Amniotic epithelial cell (primary cell): ENCODE data around the gene FN3KRP.

Experiments
- DNase-seq: peaks from one replicate; pipeline ENCODE4 v3.0.0-alpha.2; 2010; ENCODE audit warnings: low read depth

The FN3KRP gene

GRCh38 chr17:82716203-82717010 is at the start of gene FN3KRP:
Gene FN3KRP (plus strand): TSS chr17:82716706. CDS start chr17:82716756, 50 bp downstream.
- DNase-seq: peak; percentile 90

DNA sequence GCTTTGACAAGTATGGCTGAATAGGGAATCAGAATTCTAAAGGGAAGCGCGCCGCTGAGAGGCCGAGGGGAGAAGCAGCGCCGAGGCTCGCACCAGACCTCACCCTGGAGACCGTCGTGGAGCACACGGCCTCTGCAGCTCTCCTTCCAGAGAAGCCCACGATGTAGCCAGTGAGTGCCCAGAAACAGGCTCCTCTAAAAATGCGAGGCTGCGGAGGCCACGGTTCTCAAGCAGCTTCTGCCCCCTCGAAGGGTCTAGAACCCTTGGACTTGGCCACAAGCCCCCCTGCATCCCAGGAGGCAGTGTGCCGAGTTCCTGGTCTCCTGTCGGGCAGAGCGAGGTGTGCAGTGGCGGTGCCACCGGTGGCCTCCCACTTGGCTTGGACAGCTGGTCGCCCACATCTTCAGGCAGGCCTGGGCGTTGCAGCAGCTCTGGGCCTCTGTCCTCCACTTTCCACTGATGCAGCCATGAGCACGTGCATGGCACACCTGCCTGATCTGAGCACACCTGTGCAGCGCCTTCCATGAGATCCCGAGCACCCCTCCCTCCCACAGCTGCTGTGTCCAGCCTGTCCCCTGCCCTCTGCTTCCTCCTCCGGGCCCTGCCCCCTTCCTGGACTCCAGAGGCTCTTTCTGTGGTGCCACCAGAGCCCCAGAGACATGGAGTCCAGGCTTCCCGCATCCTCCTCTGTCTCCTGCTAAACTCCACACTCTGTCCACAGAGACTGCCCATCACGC is 49.4 kb upstream of the FN3KRP start:
- DNase-seq: no peak

DNA sequence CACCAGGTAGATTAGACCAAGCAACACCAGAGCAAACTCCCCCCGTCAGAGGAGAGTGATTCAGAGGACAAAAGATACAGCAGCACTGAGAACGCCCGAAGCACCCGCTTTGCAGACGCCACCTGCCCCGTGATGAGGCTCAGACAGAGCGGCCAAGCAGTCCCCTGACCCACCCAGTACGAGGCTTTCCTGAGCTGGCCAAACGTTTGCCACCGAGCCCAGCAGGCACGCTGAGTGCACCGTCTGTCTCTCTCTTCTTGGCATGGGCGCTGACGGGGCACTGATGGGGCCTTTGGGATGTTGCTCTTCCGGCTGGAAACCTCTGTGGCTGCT is 48.9 kb upstream of the FN3KRP start:
- no peak for DNase-seq

DNA sequence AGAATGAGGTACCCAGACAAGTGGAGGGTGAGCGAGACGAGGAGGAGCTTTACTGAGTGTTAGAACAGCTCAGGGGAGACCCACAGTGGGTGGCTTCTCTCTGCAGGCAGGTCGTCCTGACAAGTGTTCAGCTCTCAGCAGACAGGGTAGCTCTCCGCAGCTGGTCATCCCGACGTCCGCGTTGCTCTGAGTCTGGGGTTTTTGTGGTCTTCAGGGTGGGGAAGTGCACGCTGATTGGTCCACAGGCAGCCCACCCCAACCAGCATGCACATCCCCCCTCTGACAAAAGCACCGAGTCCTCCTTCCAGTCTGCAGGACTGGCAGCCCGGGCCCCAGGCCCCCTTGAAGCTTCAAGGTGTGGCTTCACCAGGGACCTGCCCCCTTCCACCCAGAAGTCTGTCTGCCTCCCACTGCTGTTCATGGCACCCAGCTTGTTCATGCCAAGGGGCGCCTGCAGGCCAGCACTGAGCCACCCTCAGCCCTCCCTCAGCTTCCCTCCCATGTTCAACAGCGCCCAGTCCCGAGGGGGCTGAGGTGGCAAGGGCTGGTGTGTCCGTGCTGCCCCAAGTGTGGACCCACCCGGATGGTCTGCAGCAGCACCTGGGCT is 48.4 kb upstream of the FN3KRP start:
- no peak for DNase-seq

GRCh38 chr17:82668631-82669099 is 47.8 kb upstream of the FN3KRP start:
- DNase-seq: peak; percentile 67

DNA sequence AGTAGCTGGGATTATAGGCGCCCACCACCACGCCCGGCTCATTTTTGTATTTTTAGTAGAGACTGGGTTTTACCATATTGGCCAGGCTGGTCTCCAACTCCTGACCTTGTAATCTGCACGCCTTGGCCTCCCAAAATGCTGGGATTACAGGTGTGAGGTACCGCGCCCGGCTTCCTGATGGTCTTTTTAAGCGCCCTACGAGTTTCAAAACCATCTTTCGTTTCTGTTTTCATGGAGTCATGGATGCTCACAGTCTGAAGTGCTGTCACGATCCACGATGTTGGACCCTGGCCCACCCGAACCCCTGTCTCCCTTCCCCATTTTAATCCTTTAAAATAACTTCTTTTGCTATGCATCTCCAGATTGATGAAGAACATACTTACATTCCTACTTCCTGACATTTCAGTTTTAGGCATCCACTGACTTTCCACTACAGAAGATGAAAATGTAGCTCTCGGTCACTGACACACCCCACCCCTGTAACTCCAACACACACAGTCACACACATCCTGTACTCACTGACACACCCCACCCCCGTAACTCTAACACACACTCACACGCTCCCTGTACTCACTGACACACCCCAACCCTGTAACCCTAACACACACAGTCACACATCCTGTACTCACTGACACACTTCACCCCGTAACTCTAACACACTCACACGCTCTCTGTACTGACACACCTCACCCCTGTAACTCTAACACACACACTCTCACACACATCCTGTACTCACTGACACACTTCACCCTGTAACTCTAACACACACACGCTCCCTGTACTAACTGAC is 45.6 kb upstream of the FN3KRP start:
- no peak for DNase-seq

DNA sequence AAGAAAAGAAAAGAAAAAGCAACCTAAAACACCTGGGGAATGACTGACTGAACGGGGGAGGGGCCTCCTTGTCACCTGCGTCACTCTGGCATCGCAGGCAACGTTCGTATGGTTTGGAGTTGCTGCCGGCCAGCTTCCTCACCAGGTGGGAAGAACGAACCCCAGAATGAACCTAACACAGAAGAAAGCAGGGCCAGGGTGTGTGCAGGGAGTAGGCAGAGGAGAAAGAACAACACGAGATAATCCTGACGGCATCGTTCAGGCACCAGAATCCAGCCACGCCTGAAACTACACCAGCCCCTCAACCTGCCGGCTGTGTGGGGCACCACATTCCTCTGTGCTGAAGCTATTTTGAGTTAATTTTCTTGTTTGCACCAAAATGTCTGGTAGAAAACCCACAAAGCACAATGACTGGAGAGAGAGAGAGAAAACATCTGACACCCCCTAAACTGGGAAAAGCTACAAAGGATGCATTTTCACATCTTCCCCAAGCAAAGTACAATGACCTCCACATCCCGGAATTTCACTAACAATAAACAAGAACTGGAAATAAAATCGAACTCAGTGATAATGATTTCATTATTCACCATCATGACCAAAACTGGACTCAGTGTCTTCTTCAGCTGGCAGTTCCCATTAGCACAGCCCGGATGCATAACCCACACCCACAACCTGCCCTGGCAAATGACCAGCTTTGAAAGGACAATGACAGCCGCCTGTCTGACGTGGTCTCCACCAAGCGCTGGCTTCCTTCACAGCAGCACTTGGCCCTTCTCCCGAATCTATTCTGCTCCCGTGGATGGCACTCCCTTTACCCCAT is 41.6 kb upstream of the FN3KRP start:
- DNase-seq: no peak

DNA sequence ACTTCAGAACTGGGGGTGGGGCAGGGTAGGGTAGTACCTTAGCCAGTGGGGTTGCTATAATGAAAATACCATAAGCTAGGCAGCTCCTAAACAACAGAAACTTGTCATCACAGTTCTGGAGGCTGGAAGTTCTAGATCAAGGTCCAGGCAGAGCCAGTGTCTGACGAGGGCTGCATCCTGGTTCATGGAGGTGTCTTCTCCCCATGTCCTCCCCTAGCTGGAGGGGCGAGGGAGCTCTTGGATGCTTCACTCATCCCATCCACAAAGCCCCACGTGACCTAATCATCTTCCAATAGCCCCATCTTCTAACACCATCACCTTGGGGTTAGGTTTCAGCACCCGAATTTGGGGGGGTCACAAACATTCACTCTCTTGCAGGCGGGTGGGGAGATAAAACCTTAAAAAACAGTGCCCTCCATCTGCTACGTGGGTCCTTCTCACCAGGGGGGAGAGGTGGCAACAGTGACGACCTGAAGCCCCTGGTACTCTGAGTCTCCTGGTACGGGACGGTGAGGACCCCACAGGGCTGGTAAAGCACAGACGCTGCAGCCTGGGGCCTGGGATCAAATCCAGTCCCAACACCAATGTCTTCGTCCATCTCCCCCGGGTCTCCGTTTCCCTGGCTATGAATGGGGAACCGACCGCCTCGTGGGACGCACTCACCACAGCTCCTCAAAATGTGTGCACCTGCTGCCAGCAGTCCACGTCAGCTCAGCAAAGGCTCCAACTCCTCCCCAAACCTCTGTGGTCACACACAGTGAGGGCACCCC is 40.8 kb upstream of the FN3KRP start:
- no peak for DNase-seq

GRCh38 chr17:82677353-82677925 is 39.1 kb upstream of the FN3KRP start:
- no peak for DNase-seq

DNA sequence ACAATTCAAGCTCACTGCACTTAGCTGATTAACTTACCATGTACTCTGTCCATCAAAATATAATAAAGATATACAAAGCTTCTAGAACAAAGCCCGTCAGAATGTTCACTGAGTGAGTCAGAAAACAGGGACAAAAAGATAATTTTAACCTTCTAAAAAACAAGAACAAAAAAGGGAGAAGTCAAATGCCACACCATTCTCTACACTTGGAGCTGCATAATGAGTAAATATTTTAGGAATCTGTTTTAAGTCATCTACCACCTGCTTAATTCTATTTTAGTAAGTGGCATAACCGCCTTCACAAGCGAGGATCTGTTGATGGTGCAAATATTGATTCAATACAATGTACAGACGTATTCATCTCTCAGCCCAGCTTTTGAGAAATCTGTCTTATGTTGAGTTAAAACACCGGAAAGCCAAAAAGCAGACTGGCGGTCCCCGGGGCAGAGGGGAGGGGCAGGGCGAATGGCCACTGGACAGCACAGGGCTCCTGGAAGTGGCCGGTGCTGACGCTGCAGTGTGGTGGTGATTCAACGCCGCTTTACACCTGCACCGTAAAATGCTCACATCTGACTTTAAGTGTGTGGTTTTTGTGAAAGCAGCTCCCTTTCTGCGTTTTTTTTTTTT is 38.1 kb upstream of the FN3KRP start:
- no peak for DNase-seq

DNA sequence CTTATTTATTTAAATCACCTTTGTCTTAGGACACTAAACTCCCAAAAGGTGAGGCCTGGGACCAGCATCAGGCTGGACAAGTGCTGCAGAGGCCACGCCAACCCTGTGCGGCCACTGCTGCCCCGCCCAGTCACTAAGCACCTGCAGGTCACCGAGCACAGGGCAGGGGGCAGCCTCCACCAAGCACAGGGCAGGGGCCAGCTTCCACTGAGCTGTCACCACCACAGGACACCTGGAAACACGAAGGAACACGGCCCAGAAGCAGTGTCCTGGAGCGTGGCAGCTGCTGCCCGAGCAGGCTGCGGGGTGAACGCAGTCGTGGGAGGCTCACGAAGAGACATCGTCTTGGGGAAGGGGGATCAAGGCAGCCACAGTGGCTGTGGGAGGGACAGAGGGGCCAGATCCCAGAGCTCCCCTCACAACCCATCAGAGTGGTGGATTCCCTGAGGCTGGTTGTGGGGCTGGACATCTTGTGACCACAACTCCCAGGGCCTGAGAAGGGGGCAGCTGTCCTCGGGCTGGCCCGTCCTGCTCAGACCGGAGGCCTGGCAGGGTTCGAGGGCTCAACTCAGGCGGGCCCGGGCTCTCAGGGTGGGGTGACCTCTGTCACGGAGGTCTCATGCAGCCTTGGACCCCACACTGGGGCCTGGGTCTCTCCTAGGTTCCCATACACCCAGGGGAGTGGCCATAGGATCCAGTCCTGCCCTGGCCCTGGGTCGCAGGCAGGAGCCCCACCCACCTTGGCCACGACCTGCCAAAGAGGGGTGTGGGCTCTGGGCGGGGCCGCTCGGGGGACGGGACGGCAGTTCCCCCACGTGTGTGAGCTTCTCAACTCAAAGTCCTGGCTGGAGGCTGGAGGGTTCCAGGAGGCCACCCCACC is 36.7 kb upstream of the FN3KRP start:
- no peak for DNase-seq

GRCh38 chr17:82681547-82681946 is 35.0 kb upstream of the FN3KRP start:
- DNase-seq: no peak

GRCh38 chr17:82683534-82683933 is 33.0 kb upstream of the FN3KRP start:
- no peak for DNase-seq

GRCh38 chr17:82684228-82684841 is 32.2 kb upstream of the FN3KRP start:
- no peak for DNase-seq

DNA sequence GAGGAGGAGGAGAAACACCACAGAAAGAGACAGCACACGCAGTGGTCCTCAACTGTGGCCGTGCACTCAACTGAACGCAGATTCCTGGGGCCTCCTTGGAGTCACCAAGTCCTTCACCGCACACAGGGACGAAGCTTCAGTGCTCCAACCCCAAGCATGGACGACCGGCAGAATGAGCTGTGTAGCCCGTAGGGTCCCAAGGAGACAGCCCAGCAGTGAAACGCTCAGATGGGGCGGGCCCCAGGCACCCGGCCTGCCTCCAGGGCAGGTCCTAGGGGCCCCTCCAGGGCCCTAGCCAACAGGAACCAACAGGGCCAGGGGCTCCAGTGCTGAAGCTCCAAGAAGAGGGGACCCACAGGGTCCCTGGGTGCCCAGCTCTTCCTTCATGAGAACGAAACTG is 31.2 kb upstream of the FN3KRP start:
- no peak for DNase-seq

- no peak for DNase-seq
Measured at GRCh38 chr17:82686366-82687324, 29.9 kb upstream of the FN3KRP start.

- DNase-seq: peak; percentile 24
Measured at GRCh38 chr17:82687375-82687861, 29.1 kb upstream of the FN3KRP start.
